Body of pancreas (tissue), 4 donors: ENCODE measurements around the gene GAK. TPM values are rescaled to one million over a fixed set of nuclear protein-coding genes. Genes with fewer than 3 reads are reported as not detected.

Experiments
- ATAC-seq: fragments of 150-250 bp; one replicate; pipeline ENCODE4 v1.9.1; 2016
- DNase-seq, 4 donors: peaks; one replicate each; pipeline ENCODE4 v3.0.0-alpha.2; 2019
- H3K27ac ChIP-seq, 4 donors: fragments of 200-600 bp; sonication (generic); 1 replicate in 3 of 4; 2 replicates in 1 of 4; pipeline versions ENCODE4 v1.5.1 to v1.6.1; 2016 to 2019; ENCODE audit warnings: mild to moderate bottlenecking in 1 of 4, mixed read lengths in 1 of 4, moderate library complexity in 1 of 4
- H3K27me3 ChIP-seq, 2 donors: fragments of 200-600 bp; sonication (generic); one replicate each; pipeline ENCODE4 v1.6.0; 2016; ENCODE audit warnings: mild to moderate bottlenecking in 1 of 2
- H3K36me3 ChIP-seq, 2 donors: fragments of 200-600 bp; sonication (generic); replicated peaks in 1 of 2; 2 replicates each; pipeline ENCODE4 v1.5.1; 2016; ENCODE audit warnings: low read depth in 2 of 2; ENCODE audit not compliant: insufficient read depth in 1 of 2
- H3K4me1 ChIP-seq: fragments of 200-600 bp; sonication (generic); one replicate; pipeline ENCODE4 v1.6.0; 2016
- H3K4me3 ChIP-seq, 2 donors: fragments of 200-600 bp; sonication (generic); 1 replicate in 1 of 2; 2 replicates in 1 of 2; pipeline ENCODE4 v1.5.1; 2016 to 2019
- H3K9me3 ChIP-seq, 3 donors: fragments of 200-600 bp; sonication (generic); 1 replicate in 2 of 3; 2 replicates in 1 of 3; pipeline ENCODE4 v1.5.1; 2016
- CTCF ChIP-seq, 7 experiments: fragments of 450-650 bp in 4 of 7; fragments of 200-600 bp in 3 of 7; sonication (generic) in 3 of 7; IDR thresholded peaks; one replicate each; pipeline ENCODE4 v1.5.1; 2016 to 2019; ENCODE audit warnings: antibody characterized with exemption in 7 of 7
- POLR2A ChIP-seq, 3 donors: fragments of 450-650 bp; IDR thresholded peaks; one replicate each; pipeline ENCODE4 v1.6.1; 2016; ENCODE audit warnings: antibody characterized with exemption in 3 of 3, mild to moderate bottlenecking in 2 of 3
- WGBS, 2 donors: methylation state at CpG; one replicate each; pipeline ENCODE4 v1.1.5; 2017; 5-methylcytosine and 5-hydroxymethylcytosine counted together
- intact Hi-C: fragments of 100-400 bp; cut with DNase I; formaldehyde crosslinking; loops from one replicate; pipeline ENCODE4 v1.15.1; 2023
- total RNA-seq, 2 donors: library from RNA; depleted of rRNA; stranded (reverse); fragments of >200 nt; gene quantifications; one replicate each; pipeline ENCODE4 v1.1.0, GENCODE V29; 2016

Gene GAK
- total RNA-seq, 2 donors from 2014 or later: 126 to 127 TPM

DNA sequence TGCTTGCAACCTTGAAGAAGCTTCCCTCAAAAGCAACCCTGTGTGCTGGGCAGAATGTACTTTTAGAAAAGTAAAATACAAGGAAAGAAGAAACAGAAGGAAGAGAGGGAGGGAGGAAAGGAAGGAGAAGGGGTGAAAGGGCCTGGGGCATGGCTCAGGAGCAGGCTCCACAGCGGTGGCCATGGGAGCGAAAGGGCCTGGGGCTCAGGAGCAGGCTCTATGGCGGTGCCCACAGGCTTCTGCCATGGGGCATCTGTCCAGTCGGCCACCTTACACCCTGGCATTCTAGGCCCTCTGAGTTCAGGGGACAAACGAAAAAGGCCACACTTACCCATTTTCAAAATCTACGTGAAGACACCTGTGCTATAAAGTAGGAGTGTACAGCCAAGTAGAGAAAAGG, 31.4 kb downstream of the GAK start:
- Histone ChIP-seq H3K4me1 (no peaks in the 10 kb centered on the region), H3K9me3 (no peaks in the 10 kb centered on the region), H3K4me3 (no peak overlapping the region), H3K36me3 (peaks cover under 1 to 8% of the 10 kb centered on the region in 2 donors), H3K27me3 (no peaks in the 10 kb centered on the region), H3K27ac (no peak overlapping the region)
- 94 to 95% methylated on average over 6 of the region's 6 CpGs for WGBS, 2 donors
- intact Hi-C loops: no loop called here
- DNase-seq (no peak), ATAC-seq (no peak)
- TF ChIP-seq CTCF (IDR thresholded peaks at IDR 0.05) (no peak), POLR2A (IDR thresholded peaks at IDR 0.05) (no peak)

GRCh38 chr4:900073-900472, 32.0 kb downstream of the GAK start:
- DNase-seq: peak in 3 of 4 donors; percentile 11 to 37 (median 28)
- Histone ChIP-seq H3K36me3 (peaks cover 4 to 11% of the 10 kb centered on the region in 2 donors), H3K27me3 (no peaks in the 10 kb centered on the region), H3K4me1 (no peaks in the 10 kb centered on the region), H3K4me3 (no peak overlapping the region), H3K9me3 (no peaks in the 10 kb centered on the region), H3K27ac (no peak overlapping the region)
- TF ChIP-seq CTCF (IDR thresholded peaks at IDR 0.05): no peak
- no peak for TF ChIP-seq POLR2A (IDR thresholded peaks at IDR 0.05)
- intact Hi-C loops: no loop called here
- 52 to 94% methylated on average over 8 to 26 of the region's 26 CpGs for WGBS, 2 donors
- ATAC-seq: no peak

DNA sequence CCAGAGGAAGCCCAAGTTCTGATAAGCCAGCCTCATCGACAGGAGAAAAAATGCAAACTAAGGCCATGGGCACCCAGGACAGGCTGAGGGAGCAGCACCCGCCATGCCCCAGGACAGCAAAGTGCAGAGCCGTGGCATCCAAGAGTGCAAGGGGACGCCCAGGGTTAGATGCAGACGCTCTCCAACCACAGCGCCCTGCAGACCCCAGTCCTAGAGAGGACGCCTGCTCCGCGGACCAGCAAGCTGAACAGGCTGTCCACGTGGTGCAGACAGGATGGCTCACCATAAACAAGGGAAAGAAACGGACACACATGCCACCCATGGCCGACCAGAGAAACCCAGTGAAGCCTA, 32.6 kb downstream of the GAK start:
- Histone ChIP-seq H3K27me3 (no peaks in the 10 kb centered on the region), H3K27ac (no peak overlapping the region), H3K4me1 (no peaks in the 10 kb centered on the region), H3K9me3 (no peaks in the 10 kb centered on the region), H3K4me3 (no peak overlapping the region), H3K36me3 (peaks cover 4 to 11% of the 10 kb centered on the region in 2 donors)
- no peak for DNase-seq
- intact Hi-C loops: no loop called here
- WGBS, 2 donors: 93 to 96% methylated on average over 10 to 12 of the region's 12 CpGs
- ATAC-seq: no peak
- TF ChIP-seq POLR2A (IDR thresholded peaks at IDR 0.05) (no peak), CTCF (IDR thresholded peaks at IDR 0.05) (no peak)

- H3K36me3 ChIP-seq: peaks cover 4 to 11% of the 10 kb centered on the region in 2 donors
- no peaks in the 10 kb centered on the region for H3K9me3 ChIP-seq
- H3K27me3 ChIP-seq: no peaks in the 10 kb centered on the region
- no peak overlapping the region for H3K4me3 ChIP-seq
- H3K4me1 ChIP-seq: no peaks in the 10 kb centered on the region
- H3K27ac ChIP-seq: no peak overlapping the region
- WGBS, 2 donors: 88 to 94% methylated on average over 20 to 27 of the region's 27 CpGs
- TF ChIP-seq POLR2A (IDR thresholded peaks at IDR 0.05): no peak
- TF ChIP-seq CTCF (IDR thresholded peaks at IDR 0.05): no peak
- intact Hi-C loops: no loop called here
- ATAC-seq: no peak
- DNase-seq: no peak
These were observed 33.1 kb downstream of the GAK start for GRCh38 chr4:898869-899555.

GRCh38 chr4:898123-898522, 34.0 kb downstream of the GAK start:
- no peaks in the 10 kb centered on the region for H3K27me3 ChIP-seq
- intact Hi-C loops: no loop called here
- no peaks in the 10 kb centered on the region for H3K4me1 ChIP-seq
- WGBS, 2 donors: 84 to 97% methylated on average over 8 to 9 of the region's 15 CpGs
- no peak overlapping the region for H3K4me3 ChIP-seq
- no peaks in the 10 kb centered on the region for H3K9me3 ChIP-seq
- no peak for DNase-seq
- ATAC-seq: no peak
- TF ChIP-seq CTCF (IDR thresholded peaks at IDR 0.05): no peak
- no peak for TF ChIP-seq POLR2A (IDR thresholded peaks at IDR 0.05)
- no peak overlapping the region for H3K27ac ChIP-seq
- peaks cover 4 to 19% of the 10 kb centered on the region in 2 donors for H3K36me3 ChIP-seq
